Endothelial cell of umbilical vein (primary cell): ENCODE data around the gene MRPL12. TPM values are rescaled to one million over a fixed set of nuclear protein-coding genes. Genes with fewer than 3 reads are reported as not detected.

Source experiments
- BruUV-seq: library from RNA; stranded (reverse); fragments of 400-500 nt; replicated peaks from 2 replicates; lab custom pipeline; 2021; lab: Mats Ljungman, UMichigan
- CTCF ChIA-PET: fragments of 300-600, 350-600 bp; sonication (Branson Sonifier 250); formaldehyde crosslinking; loops from one replicate; lab custom pipeline; 2021; ENCODE audit warnings: antibody characterized with exemption, inconsistent platforms; lab: Charles Lee
- POLR2A ChIA-PET: fragments of 300-600, 350-600 bp; sonication (Branson Sonifier 250); formaldehyde crosslinking; loops from one replicate; lab custom pipeline; 2021; ENCODE audit warnings: antibody characterized with exemption, inconsistent platforms; lab: Charles Lee
- DNase-seq: peaks from one replicate; pipeline ENCODE4 v3.0.0-alpha.2; 2011; ENCODE audit warnings: low read depth, low spot score
- FAIRE-seq: peaks from 2 replicates; lab custom pipeline; 2011; peaks lifted over from hg19 to GRCh38; lab: Jason Lieb, UNC
- H2AFZ ChIP-seq: 2 replicates; pipeline ENCODE4 v1.6.0; 2012; ENCODE audit warnings: low read depth, low read length, control low read depth, inconsistent platforms
- H3K27ac ChIP-seq: 2 replicates; pipeline ENCODE4 v1.5.1; 2011; ENCODE audit warnings: low read depth, mild to moderate bottlenecking, control low read depth, low read length, moderate library complexity; ENCODE audit not compliant: insufficient read depth
- H3K27me3 ChIP-seq, 2 experiments: 2 replicates each; pipeline versions ENCODE4 v1.6.0 to v1.6.1; 2011; ENCODE audit warnings: low read length in 2 of 2, mixed read lengths in 1 of 2; ENCODE audit not compliant: control insufficient read depth in 2 of 2, insufficient read depth in 2 of 2
- H3K36me3 ChIP-seq, 2 experiments: 2 replicates in 1 of 2; 3 replicates in 1 of 2; pipeline ENCODE4 v1.5.1; 2011; ENCODE audit warnings: low read length in 2 of 2, mild to moderate bottlenecking in 1 of 2, moderate library complexity in 1 of 2; ENCODE audit not compliant: control insufficient read depth in 2 of 2, insufficient read depth in 2 of 2; ENCODE audit errors: extremely low read depth in 1 of 2
- H3K4me1 ChIP-seq: 3 replicates; pipeline ENCODE4 v1.5.1; 2011; ENCODE audit warnings: mild to moderate bottlenecking, low read length; ENCODE audit not compliant: control insufficient read depth, insufficient read depth; ENCODE audit errors: extremely low read depth
- H3K4me2 ChIP-seq: 2 replicates; pipeline ENCODE4 v1.6.1; 2011; ENCODE audit warnings: low read length, control low read depth, mixed read lengths; ENCODE audit not compliant: insufficient read depth
- H3K4me3 ChIP-seq, 3 experiments: fragments of 200-600 bp in 1 of 3; sonication (generic), shearing (Covaris generic) in 1 of 3; replicated peaks in 1 of 3; 2 replicates each; pipeline ENCODE4 v1.5.1; 2011 to 2016; ENCODE audit warnings: control low read depth in 3 of 3, low read length in 3 of 3, mild to moderate bottlenecking in 2 of 3, inconsistent platforms in 1 of 3, low read depth in 1 of 3, moderate library complexity in 1 of 3; ENCODE audit not compliant: insufficient read depth in 1 of 3
- H3K79me2 ChIP-seq: 2 replicates; pipeline ENCODE4 v1.6.0; 2012; ENCODE audit warnings: low read length, inconsistent platforms; ENCODE audit not compliant: control insufficient read depth, insufficient read depth
- H3K9ac ChIP-seq: replicated peaks from 2 replicates; pipeline ENCODE3; 2011; ENCODE audit warnings: low read length, control low read depth; ENCODE audit not compliant: insufficient read depth; ENCODE audit errors: extremely low read depth
- H3K9me1 ChIP-seq: replicated peaks from 3 replicates; pipeline ENCODE4 v1.6.0; 2011; ENCODE audit warnings: mild to moderate bottlenecking, low read length; ENCODE audit not compliant: control insufficient read depth, insufficient read depth; ENCODE audit errors: extremely low read depth
- H3K9me3 ChIP-seq: replicated peaks from 2 replicates; pipeline ENCODE4 v1.5.1; 2012; ENCODE audit warnings: low read length, inconsistent platforms; ENCODE audit not compliant: control insufficient read depth, insufficient read depth
- H4K20me1 ChIP-seq: replicated peaks from 2 replicates; pipeline ENCODE3; 2011; ENCODE audit warnings: mild to moderate bottlenecking, low read length; ENCODE audit not compliant: control insufficient read depth, insufficient read depth; ENCODE audit errors: extremely low read depth
- CTCF ChIP-seq, 2 donors: IDR thresholded peaks; 1 replicate in 1 of 2; 2 replicates in 1 of 2; pipeline ENCODE4 v1.5.1; 2011; ENCODE audit warnings: low read length in 2 of 2, mild to moderate bottlenecking in 2 of 2, moderate library complexity in 2 of 2, control low read depth in 1 of 2, inconsistent platforms in 1 of 2, low read depth in 1 of 2; ENCODE audit not compliant: insufficient read depth in 1 of 2; ENCODE audit errors: extremely low read depth in 1 of 2
- EZH2 ChIP-seq: IDR thresholded peaks from 2 replicates; pipeline ENCODE4 v1.6.1; 2012; ENCODE audit warnings: borderline replicate concordance, low read depth, mild to moderate bottlenecking, moderate library complexity, low read length, inconsistent platforms; ENCODE audit not compliant: severe bottlenecking
- FOS ChIP-seq: IDR thresholded peaks from 2 replicates; pipeline ENCODE4 v1.6.1; 2011; ENCODE audit warnings: mild to moderate bottlenecking, low read length, moderate library complexity, borderline replicate concordance; ENCODE audit not compliant: insufficient read depth
- GATA2 ChIP-seq: IDR thresholded peaks from 2 replicates; pipeline ENCODE4 v1.7.0; 2011; ENCODE audit warnings: low read depth, mild to moderate bottlenecking, moderate library complexity, mixed read lengths, low read length; ENCODE audit not compliant: insufficient read length, insufficient read depth
- JUN ChIP-seq: IDR thresholded peaks from 2 replicates; pipeline ENCODE4 v1.6.1; 2011; ENCODE audit warnings: borderline replicate concordance, low read depth; ENCODE audit not compliant: insufficient read length, insufficient read depth
- MAX ChIP-seq: IDR thresholded peaks from 2 replicates; pipeline ENCODE4 v1.6.1; 2011; ENCODE audit not compliant: insufficient read depth, insufficient read length
- MYC ChIP-seq: IDR thresholded peaks from one replicate; pipeline ENCODE4 v1.6.1; 2011; ENCODE audit warnings: mild to moderate bottlenecking, low read depth, low read length
- POLR2A ChIP-seq: IDR thresholded peaks from 2 replicates; pipeline ENCODE4 v1.6.1; 2012; ENCODE audit warnings: low read depth, mild to moderate bottlenecking, control low read depth, low read length
- POLR2AphosphoS5 ChIP-seq: IDR thresholded peaks from 2 replicates; pipeline ENCODE4 v1.6.1; 2012; ENCODE audit warnings: low read depth, mild to moderate bottlenecking, control low read depth, low read length, moderate library complexity; ENCODE audit not compliant: insufficient read depth
- dilution Hi-C: fragments of 300-500 bp; cut with MboI; formaldehyde crosslinking; loops from one replicate; pipeline ENCODE4 v1.15.0; 2019; ENCODE audit warnings: low sequenced_read_pairs; ENCODE audit not compliant: extremely low pct_ligation_motif_present
- intact Hi-C: fragments of 100-400 bp; cut with micrococcal nuclease; formaldehyde crosslinking; loops from one replicate; pipeline ENCODE4 v1.10.0; 2022
- polyA plus RNA-seq, 4 experiments: library from polyadenylated mRNA; depleted of rRNA in 3 of 4; stranded (reverse) in 3 of 4; unstranded in 1 of 4; fragments of >200 nt; gene quantifications; 2 replicates each; pipeline versions ENCODE4 v1.2.1 to v1.2.3, GENCODE V29; 2011 to 2012; ENCODE audit warnings: missing spikeins in 1 of 4
- total RNA-seq: library from RNA; stranded (reverse); gene quantifications from 2 replicates; pipeline ENCODE4 v1.2.3, GENCODE V29; 2021

Gene MRPL12
- total and polyA plus RNA-seq, 2 donors (not counting 3 experiments of a cell fraction or from before 2014, with no cell fraction given), result 91.9 to 99.9 TPM

DNA sequence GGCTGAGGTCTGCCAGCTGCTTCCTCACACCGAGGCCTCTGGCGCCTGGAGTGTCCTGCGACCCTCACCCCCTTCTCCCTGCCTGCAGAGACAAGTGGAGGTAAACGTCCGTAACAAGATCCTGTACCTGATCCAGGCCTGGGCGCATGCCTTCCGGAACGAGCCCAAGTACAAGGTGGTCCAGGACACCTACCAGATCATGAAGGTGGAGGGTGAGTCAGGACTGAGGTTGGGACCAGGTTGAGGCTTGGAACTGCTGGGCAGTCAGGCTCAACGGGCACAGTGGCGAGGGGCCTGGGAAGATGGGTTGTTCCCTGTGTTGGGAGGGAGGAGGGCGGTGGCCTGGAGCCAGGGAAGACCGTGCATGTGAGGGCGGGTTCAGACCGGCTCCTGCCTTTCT lies 14.6 kb upstream of the MRPL12 start:
- no peak for TF ChIP-seq GATA2
- TF ChIP-seq CTCF (IDR thresholded peaks at IDR 0.05; ENCODE audit: extremely low read depth in 1 of 2, insufficient read depth in 1 of 2, low read depth in 1 of 2, low read length in 2 of 2), result no peak
- TF ChIP-seq MAX, result no peak
- no peak for TF ChIP-seq MYC
- no peak for TF ChIP-seq EZH2
- no peak for TF ChIP-seq FOS
- TF ChIP-seq POLR2AphosphoS5, result no peak
- no peak for TF ChIP-seq POLR2A
- no peak for TF ChIP-seq JUN
- H3K4me3 ChIP-seq, result no peak overlapping the region
- BruUV-seq, result no TSS peak
- POLR2A ChIA-PET, result no interaction called here
- peaks cover 67% of the 10 kb centered on the region for H3K79me2 ChIP-seq
- no peak for FAIRE-seq
- DNase-seq, result no peak
- CTCF ChIA-PET, result no interaction called here
- H4K20me1 ChIP-seq, result no peaks in the 10 kb centered on the region
- H3K9ac ChIP-seq, result no peak overlapping the region
- H3K9me3 ChIP-seq, result no peaks in the 10 kb centered on the region
- peaks cover 13% of the 10 kb centered on the region for H3K4me1 ChIP-seq
- dilution Hi-C loops (no loop called here), intact Hi-C loops (no loop called here)
- no peak overlapping the region for H2AFZ ChIP-seq
- no peaks in the 10 kb centered on the region for H3K27me3 ChIP-seq
- H3K9me1 ChIP-seq, result no peaks in the 10 kb centered on the region
- H3K4me2 ChIP-seq, result no peak overlapping the region
- H3K27ac ChIP-seq, result no peak overlapping the region
- peaks cover 19 to 74% of the 10 kb centered on the region in 2 experiments for H3K36me3 ChIP-seq
